GM19463 (cell line): ENCODE data around the gene PIGP.
"Not testable (repeated sequence)": the region's sequence is repeated elsewhere in the genome, so short reads cannot be mapped to it uniquely, and the experiment has no call there.

Source experiments
- ATAC-seq: cut with Tn5 transposase; IDR thresholded peaks from one replicate; pipeline ENCODE4 v1.9.1; 2021; ENCODE audit warnings: mild to moderate bottlenecking, moderate library complexity; ENCODE audit not compliant: unreplicated experiment

The PIGP gene

GRCh38 chr21:37045149-37045548, 27.7 kb downstream of the PIGP start:
- ATAC-seq, result no peak

DNA sequence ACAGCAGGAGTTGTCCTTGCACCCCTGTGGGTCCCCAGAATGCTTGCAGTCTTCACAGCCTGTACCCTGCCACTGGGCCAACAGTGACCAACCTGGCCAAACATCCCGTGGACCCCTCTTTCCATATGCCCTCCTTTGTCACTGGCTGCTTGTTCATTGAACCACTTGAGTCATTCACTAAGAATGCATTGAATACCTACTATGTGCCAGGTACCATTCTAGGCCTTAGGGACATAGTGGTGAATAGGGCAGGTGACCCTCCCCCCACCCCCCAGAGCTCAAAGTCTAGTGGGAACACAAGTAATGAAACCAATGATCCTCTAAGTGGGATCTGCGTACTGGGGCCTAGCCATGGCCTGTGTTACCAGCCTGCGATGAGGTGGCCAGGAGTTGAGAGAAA, 28.2 kb downstream of the PIGP start:
- no peak for ATAC-seq

DNA sequence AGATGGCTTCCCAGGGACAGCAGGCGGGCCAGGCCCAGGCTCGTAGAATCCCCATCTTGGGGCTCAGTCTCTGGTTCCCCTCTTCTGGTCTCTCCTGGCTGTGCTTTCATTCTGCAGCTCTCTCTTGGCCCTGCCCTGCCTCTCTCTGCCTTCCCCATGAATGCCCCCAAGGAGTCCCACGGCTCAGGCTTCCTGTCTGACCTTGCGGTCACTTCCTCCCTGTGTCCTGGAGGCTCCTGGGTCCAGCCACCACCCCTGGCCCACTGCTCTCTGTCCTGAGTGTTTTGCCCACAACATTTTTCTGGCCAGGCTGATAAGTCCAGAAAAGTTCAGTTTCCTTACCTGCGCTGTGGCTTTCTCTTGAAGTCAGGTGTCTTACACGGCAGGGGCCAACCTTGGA, 29.1 kb downstream of the PIGP start:
- no peak for ATAC-seq

- no peak for ATAC-seq
Observed at GRCh38 chr21:37041706-37042271, 31.1 kb downstream of the PIGP start.

DNA sequence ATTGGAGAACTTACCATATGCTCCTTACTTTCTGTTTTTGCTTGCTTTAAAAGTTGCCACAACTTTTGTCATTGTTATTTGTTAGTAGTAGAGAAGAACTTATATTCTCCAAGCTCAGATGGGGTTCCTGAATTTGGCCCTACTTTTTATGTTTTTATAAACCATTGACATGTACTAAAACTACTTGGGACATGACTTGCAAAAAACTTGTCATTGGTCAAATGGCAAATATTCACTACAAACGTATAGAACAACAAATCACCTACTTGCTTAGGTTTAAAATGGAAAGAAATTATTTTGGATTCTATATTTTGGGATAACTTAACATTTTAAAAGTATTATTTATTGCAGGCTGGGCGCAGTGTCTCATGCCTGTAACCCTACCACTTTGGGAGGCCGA, 32.7 kb downstream of the PIGP start:
- ATAC-seq, result no peak

- ATAC-seq, result no peak
Observed at GRCh38 chr21:37039411-37040075, 33.3 kb downstream of the PIGP start.

DNA sequence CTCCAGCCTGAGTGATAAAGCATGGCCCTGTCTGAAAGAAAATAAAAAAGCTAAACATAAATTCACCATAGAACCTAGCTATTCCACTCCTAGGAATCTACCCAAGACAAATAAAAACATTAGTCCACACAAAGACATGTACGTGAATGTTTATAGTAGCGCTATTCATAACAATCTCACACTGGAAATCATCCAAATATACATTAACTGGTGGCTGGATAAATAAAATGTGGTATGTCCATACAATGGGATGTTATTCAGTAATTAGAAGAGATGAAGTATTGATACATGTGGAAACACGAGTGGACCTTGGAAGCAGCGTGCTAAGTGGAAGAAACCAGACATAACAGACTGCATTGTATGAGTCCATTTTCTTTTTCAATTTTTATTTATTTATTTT, 36.7 kb downstream of the PIGP start:
- ATAC-seq, result no peak

- not testable (repeated sequence) for ATAC-seq
Observed at GRCh38 chr21:37034394-37034793, 38.5 kb downstream of the PIGP start.

- ATAC-seq, result no peak
Observed at GRCh38 chr21:37032877-37033471, 39.9 kb downstream of the PIGP start.

GRCh38 chr21:37032293-37032692, 40.6 kb downstream of the PIGP start:
- no peak for ATAC-seq

GRCh38 chr21:37030864-37031263, 42.0 kb downstream of the PIGP start:
- no peak for ATAC-seq

DNA sequence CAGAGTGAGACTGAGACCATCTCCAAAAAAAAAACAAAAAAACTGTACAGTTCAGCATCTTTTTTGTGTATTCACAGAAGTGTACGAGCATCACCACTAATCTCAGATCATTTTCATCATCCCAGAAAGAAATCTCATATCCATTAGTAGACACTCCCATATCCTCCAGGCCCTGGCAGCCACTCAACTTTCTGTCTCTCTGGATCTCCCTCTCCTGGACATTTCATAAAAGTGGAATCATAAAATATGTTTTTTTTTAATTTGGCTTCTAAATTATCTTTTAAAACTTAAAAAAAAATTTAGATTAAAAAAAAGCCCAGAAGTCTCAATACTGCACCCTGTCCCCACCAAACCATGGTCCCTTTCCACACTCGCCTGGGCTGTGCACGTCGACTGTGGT, 44.3 kb downstream of the PIGP start:
- no peak for ATAC-seq

DNA sequence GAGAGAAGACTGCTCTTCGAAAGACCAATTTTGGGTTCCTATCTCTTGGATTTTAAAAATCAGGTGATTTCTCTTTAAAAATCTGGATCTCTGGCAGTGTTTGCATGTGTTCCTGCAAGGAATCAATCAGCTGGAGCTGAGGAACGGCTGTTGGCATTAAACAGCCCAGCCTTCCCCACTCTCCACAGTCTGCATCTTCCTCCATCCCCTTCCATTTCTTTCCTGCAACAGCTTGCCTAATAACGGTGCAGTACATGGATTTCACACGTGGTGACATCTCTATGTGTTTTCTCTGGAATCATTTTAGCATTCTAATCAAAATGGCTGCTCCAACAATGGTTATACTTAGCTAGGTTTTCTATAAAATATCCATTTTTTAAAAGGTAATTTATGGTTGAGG, 46.4 kb downstream of the PIGP start:
- ATAC-seq, result no peak

DNA sequence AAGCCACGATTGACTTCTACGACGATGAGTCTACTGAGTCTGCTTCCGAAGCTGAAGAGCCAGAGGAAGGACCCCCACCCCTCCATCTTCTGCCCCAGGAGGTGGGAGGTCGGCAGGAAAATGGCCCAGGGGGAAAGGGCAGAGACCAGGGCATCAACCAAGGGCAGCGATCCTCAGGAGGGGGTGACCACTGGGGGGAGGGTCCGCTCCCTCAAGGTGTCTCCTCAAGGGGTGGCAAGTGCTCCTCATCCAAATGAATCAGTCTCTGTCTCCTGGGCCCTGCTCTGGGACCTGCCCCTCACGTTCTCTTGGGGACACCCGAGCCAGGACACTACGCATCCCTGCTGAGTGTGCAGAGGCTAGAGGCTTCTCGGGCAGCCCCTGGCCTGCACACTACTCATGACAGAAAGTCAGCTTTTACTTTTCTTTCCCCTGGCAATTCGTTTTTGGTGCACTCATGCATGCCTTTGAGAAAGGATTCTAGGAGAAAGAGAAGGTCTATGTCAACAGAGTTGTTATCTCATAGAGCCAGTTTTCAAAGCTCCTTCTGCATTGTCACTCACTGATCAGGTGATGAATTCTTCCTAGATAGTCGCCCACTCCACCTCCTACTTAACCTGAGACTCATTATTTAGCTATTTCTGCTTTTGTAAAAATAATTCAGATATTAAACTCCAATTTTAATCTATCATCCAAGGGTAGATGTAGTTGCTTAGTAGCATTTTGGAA, 54.8 kb downstream of the PIGP start:
- ATAC-seq, result no peak
